Endothelial cell of umbilical vein (primary cell): Measurements from ENCODE around the gene SCTR. TPM values are rescaled to one million over a fixed set of nuclear protein-coding genes. Genes with fewer than 3 reads are reported as not detected.

Experiments
- BruUV-seq: library from RNA; stranded (reverse); fragments of 400-500 nt; replicated peaks from 2 replicates; lab custom pipeline; 2021; lab: Mats Ljungman, UMichigan
- CTCF ChIA-PET: fragments of 300-600, 350-600 bp; sonication (Branson Sonifier 250); formaldehyde crosslinking; loops from one replicate; lab custom pipeline; 2021; ENCODE audit warnings: antibody characterized with exemption, inconsistent platforms; lab: Charles Lee
- POLR2A ChIA-PET: fragments of 300-600, 350-600 bp; sonication (Branson Sonifier 250); formaldehyde crosslinking; loops from one replicate; lab custom pipeline; 2021; ENCODE audit warnings: antibody characterized with exemption, inconsistent platforms; lab: Charles Lee
- DNase-seq: peaks from one replicate; pipeline ENCODE4 v3.0.0-alpha.2; 2011; ENCODE audit warnings: low read depth, low spot score
- FAIRE-seq: peaks from 2 replicates; lab custom pipeline; 2011; peaks lifted over from hg19 to GRCh38; lab: Jason Lieb, UNC
- H2AFZ ChIP-seq: 2 replicates; pipeline ENCODE4 v1.6.0; 2012; ENCODE audit warnings: low read depth, low read length, control low read depth, inconsistent platforms
- H3K27ac ChIP-seq: 2 replicates; pipeline ENCODE4 v1.5.1; 2011; ENCODE audit warnings: low read depth, mild to moderate bottlenecking, control low read depth, low read length, moderate library complexity; ENCODE audit not compliant: insufficient read depth
- H3K27me3 ChIP-seq, 2 experiments: 2 replicates each; pipeline versions ENCODE4 v1.6.0 to v1.6.1; 2011; ENCODE audit warnings: low read length in 2 of 2, mixed read lengths in 1 of 2; ENCODE audit not compliant: control insufficient read depth in 2 of 2, insufficient read depth in 2 of 2
- H3K36me3 ChIP-seq, 2 experiments: 2 replicates in 1 of 2; 3 replicates in 1 of 2; pipeline ENCODE4 v1.5.1; 2011; ENCODE audit warnings: low read length in 2 of 2, mild to moderate bottlenecking in 1 of 2, moderate library complexity in 1 of 2; ENCODE audit not compliant: control insufficient read depth in 2 of 2, insufficient read depth in 2 of 2; ENCODE audit errors: extremely low read depth in 1 of 2
- H3K4me1 ChIP-seq: 3 replicates; pipeline ENCODE4 v1.5.1; 2011; ENCODE audit warnings: mild to moderate bottlenecking, low read length; ENCODE audit not compliant: control insufficient read depth, insufficient read depth; ENCODE audit errors: extremely low read depth
- H3K4me2 ChIP-seq: 2 replicates; pipeline ENCODE4 v1.6.1; 2011; ENCODE audit warnings: low read length, control low read depth, mixed read lengths; ENCODE audit not compliant: insufficient read depth
- H3K4me3 ChIP-seq, 3 experiments: fragments of 200-600 bp in 1 of 3; sonication (generic), shearing (Covaris generic) in 1 of 3; replicated peaks in 1 of 3; 2 replicates each; pipeline ENCODE4 v1.5.1; 2011 to 2016; ENCODE audit warnings: control low read depth in 3 of 3, low read length in 3 of 3, mild to moderate bottlenecking in 2 of 3, inconsistent platforms in 1 of 3, low read depth in 1 of 3, moderate library complexity in 1 of 3; ENCODE audit not compliant: insufficient read depth in 1 of 3
- H3K79me2 ChIP-seq: 2 replicates; pipeline ENCODE4 v1.6.0; 2012; ENCODE audit warnings: low read length, inconsistent platforms; ENCODE audit not compliant: control insufficient read depth, insufficient read depth
- H3K9ac ChIP-seq: replicated peaks from 2 replicates; pipeline ENCODE3; 2011; ENCODE audit warnings: low read length, control low read depth; ENCODE audit not compliant: insufficient read depth; ENCODE audit errors: extremely low read depth
- H3K9me1 ChIP-seq: replicated peaks from 3 replicates; pipeline ENCODE4 v1.6.0; 2011; ENCODE audit warnings: mild to moderate bottlenecking, low read length; ENCODE audit not compliant: control insufficient read depth, insufficient read depth; ENCODE audit errors: extremely low read depth
- H3K9me3 ChIP-seq: replicated peaks from 2 replicates; pipeline ENCODE4 v1.5.1; 2012; ENCODE audit warnings: low read length, inconsistent platforms; ENCODE audit not compliant: control insufficient read depth, insufficient read depth
- H4K20me1 ChIP-seq: replicated peaks from 2 replicates; pipeline ENCODE3; 2011; ENCODE audit warnings: mild to moderate bottlenecking, low read length; ENCODE audit not compliant: control insufficient read depth, insufficient read depth; ENCODE audit errors: extremely low read depth
- EZH2 ChIP-seq: IDR thresholded peaks from 2 replicates; pipeline ENCODE4 v1.6.1; 2012; ENCODE audit warnings: borderline replicate concordance, low read depth, mild to moderate bottlenecking, moderate library complexity, low read length, inconsistent platforms; ENCODE audit not compliant: severe bottlenecking
- FOS ChIP-seq: IDR thresholded peaks from 2 replicates; pipeline ENCODE4 v1.6.1; 2011; ENCODE audit warnings: mild to moderate bottlenecking, low read length, moderate library complexity, borderline replicate concordance; ENCODE audit not compliant: insufficient read depth
- GATA2 ChIP-seq: IDR thresholded peaks from 2 replicates; pipeline ENCODE4 v1.7.0; 2011; ENCODE audit warnings: low read depth, mild to moderate bottlenecking, moderate library complexity, mixed read lengths, low read length; ENCODE audit not compliant: insufficient read length, insufficient read depth
- JUN ChIP-seq: IDR thresholded peaks from 2 replicates; pipeline ENCODE4 v1.6.1; 2011; ENCODE audit warnings: borderline replicate concordance, low read depth; ENCODE audit not compliant: insufficient read length, insufficient read depth
- MYC ChIP-seq: IDR thresholded peaks from one replicate; pipeline ENCODE4 v1.6.1; 2011; ENCODE audit warnings: mild to moderate bottlenecking, low read depth, low read length
- POLR2A ChIP-seq: IDR thresholded peaks from 2 replicates; pipeline ENCODE4 v1.6.1; 2012; ENCODE audit warnings: low read depth, mild to moderate bottlenecking, control low read depth, low read length
- POLR2AphosphoS5 ChIP-seq: IDR thresholded peaks from 2 replicates; pipeline ENCODE4 v1.6.1; 2012; ENCODE audit warnings: low read depth, mild to moderate bottlenecking, control low read depth, low read length, moderate library complexity; ENCODE audit not compliant: insufficient read depth
- dilution Hi-C: fragments of 300-500 bp; cut with MboI; formaldehyde crosslinking; loops from one replicate; pipeline ENCODE4 v1.15.0; 2019; ENCODE audit warnings: low sequenced_read_pairs; ENCODE audit not compliant: extremely low pct_ligation_motif_present
- intact Hi-C: fragments of 100-400 bp; cut with micrococcal nuclease; formaldehyde crosslinking; loops from one replicate; pipeline ENCODE4 v1.10.0; 2022
- polyA plus RNA-seq, 4 experiments: library from polyadenylated mRNA; depleted of rRNA in 3 of 4; stranded (reverse) in 3 of 4; unstranded in 1 of 4; fragments of >200 nt; gene quantifications; 2 replicates each; pipeline versions ENCODE4 v1.2.1 to v1.2.3, GENCODE V29; 2011 to 2012; ENCODE audit warnings: missing spikeins in 1 of 4
- total RNA-seq: library from RNA; stranded (reverse); gene quantifications from 2 replicates; pipeline ENCODE4 v1.2.3, GENCODE V29; 2021
- TF ChIP-seq, protein P1 (sequence below): IDR thresholded peaks from 2 replicates; pipeline ENCODE4 v1.6.1; 2011; ENCODE audit not compliant: insufficient read depth, insufficient read length
- TF ChIP-seq, protein P2 (sequence below), 2 donors: IDR thresholded peaks; 1 replicate in 1 of 2; 2 replicates in 1 of 2; pipeline ENCODE4 v1.5.1; 2011; ENCODE audit warnings: low read length in 2 of 2, mild to moderate bottlenecking in 2 of 2, moderate library complexity in 2 of 2, control low read depth in 1 of 2, inconsistent platforms in 1 of 2, low read depth in 1 of 2; ENCODE audit not compliant: insufficient read depth in 1 of 2; ENCODE audit errors: extremely low read depth in 1 of 2

Gene SCTR
- total and polyA plus RNA-seq, 2 donors (not counting 3 experiments of a cell fraction or from before 2014, with no cell fraction given): not detected

DNA sequence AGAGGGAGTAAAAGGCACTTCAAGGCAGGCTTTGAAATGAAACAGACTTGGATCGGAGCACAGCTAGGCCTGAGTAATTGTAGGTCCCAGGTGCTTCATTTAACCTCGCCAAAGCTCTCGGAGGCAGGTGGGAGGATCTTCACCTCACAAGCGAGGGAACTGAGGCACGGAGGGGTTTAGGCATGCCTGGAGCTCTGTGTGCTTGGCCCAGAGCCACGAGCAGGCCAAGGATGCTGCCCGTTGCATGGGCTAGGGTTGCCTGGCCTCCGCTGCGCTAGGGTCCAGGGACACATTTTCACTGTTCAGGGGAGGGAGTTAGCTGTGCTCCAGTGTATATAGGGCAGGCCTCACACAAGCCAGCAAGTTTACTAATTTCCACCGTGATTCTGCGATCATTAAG is 81.4 kb downstream of the SCTR start:
- Histone ChIP-seq H3K79me2 (no peaks in the 10 kb centered on the region), H2AFZ (no peak overlapping the region), H3K9ac (no peak overlapping the region), H3K27me3 (peaks cover 0 to 2% of the 10 kb centered on the region in 2 experiments), H3K36me3 (no peaks in the 10 kb centered on the region), H3K4me2 (no peak overlapping the region), H3K9me3 (no peaks in the 10 kb centered on the region), H3K4me1 (no peaks in the 10 kb centered on the region), H3K9me1 (no peaks in the 10 kb centered on the region), H3K27ac (no peak overlapping the region), H4K20me1 (no peaks in the 10 kb centered on the region), H3K4me3 (no peak overlapping the region)
- CTCF ChIA-PET: interaction anchor here (1.1 to 1.4 kb wide), 2 partner anchors 9 to 33 kb away, joined by 3 to 6 read pairs; no protein-coding TSS in a partner anchor
- POLR2A ChIA-PET: no interaction called here
- no peak for FAIRE-seq
- dilution Hi-C loops (no loop called here), intact Hi-C loops (no loop called here)
- DNase-seq: no peak
- TF ChIP-seq POLR2AphosphoS5: no peak
- TF ChIP-seq MYC: no peak
- no peak for TF ChIP-seq GATA2
- TF ChIP-seq, protein P1, sequence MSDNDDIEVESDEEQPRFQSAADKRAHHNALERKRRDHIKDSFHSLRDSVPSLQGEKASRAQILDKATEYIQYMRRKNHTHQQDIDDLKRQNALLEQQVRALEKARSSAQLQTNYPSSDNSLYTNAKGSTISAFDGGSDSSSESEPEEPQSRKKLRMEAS: no peak
- no peak for TF ChIP-seq EZH2
- TF ChIP-seq, protein P2, sequence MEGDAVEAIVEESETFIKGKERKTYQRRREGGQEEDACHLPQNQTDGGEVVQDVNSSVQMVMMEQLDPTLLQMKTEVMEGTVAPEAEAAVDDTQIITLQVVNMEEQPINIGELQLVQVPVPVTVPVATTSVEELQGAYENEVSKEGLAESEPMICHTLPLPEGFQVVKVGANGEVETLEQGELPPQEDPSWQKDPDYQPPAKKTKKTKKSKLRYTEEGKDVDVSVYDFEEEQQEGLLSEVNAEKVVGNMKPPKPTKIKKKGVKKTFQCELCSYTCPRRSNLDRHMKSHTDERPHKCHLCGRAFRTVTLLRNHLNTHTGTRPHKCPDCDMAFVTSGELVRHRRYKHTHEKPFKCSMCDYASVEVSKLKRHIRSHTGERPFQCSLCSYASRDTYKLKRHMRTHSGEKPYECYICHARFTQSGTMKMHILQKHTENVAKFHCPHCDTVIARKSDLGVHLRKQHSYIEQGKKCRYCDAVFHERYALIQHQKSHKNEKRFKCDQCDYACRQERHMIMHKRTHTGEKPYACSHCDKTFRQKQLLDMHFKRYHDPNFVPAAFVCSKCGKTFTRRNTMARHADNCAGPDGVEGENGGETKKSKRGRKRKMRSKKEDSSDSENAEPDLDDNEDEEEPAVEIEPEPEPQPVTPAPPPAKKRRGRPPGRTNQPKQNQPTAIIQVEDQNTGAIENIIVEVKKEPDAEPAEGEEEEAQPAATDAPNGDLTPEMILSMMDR (IDR thresholded peaks at IDR 0.05; ENCODE audit: extremely low read depth in 1 of 2, insufficient read depth in 1 of 2, low read depth in 1 of 2, low read length in 2 of 2): no peak
- TF ChIP-seq FOS: no peak
- no peak for TF ChIP-seq JUN
- TF ChIP-seq POLR2A: no peak
- no TSS peak for BruUV-seq
